Smooth muscle cell (in vitro differentiated cells): ENCODE measurements around the gene PRR16. TPM values are rescaled to one million over a fixed set of nuclear protein-coding genes. Genes with fewer than 3 reads are reported as not detected.

Source experiments
- DNase-seq: peaks from one replicate; lab custom pipeline; 2025; ENCODE audit not compliant: unreplicated experiment; lab: John Stamatoyannopoulos, UW
- H2AFZ ChIP-seq: fragments of 200-600 bp; sonication (generic); 2 replicates; pipeline ENCODE4 v1.6.0; 2016; ENCODE audit warnings: antibody characterized with exemption, low read depth, mild to moderate bottlenecking
- H3F3A ChIP-seq: fragments of 200-600 bp; sonication (generic); 2 replicates; pipeline ENCODE4 v1.6.0; 2017; ENCODE audit warnings: antibody characterized with exemption, low read depth
- H3K27ac ChIP-seq: fragments of 200-600 bp; sonication (generic); 2 replicates; pipeline ENCODE4 v1.5.1; 2016; ENCODE audit warnings: low read depth, mild to moderate bottlenecking
- H3K27me3 ChIP-seq: fragments of 200-600 bp; sonication (generic); 2 replicates; pipeline ENCODE4 v1.6.1; 2016; ENCODE audit warnings: low read depth, mild to moderate bottlenecking
- H3K36me3 ChIP-seq: fragments of 200-600 bp; sonication (generic); 2 replicates; pipeline ENCODE4 v1.5.1; 2016; ENCODE audit warnings: low read depth
- H3K4me1 ChIP-seq: fragments of 200-600 bp; sonication (generic); 2 replicates; pipeline ENCODE4 v1.5.1; 2016; ENCODE audit warnings: low read depth
- H3K4me2 ChIP-seq: fragments of 200-600 bp; sonication (generic); 2 replicates; pipeline ENCODE4 v1.6.0; 2016; ENCODE audit warnings: mild to moderate bottlenecking
- H3K4me3 ChIP-seq: fragments of 200-600 bp; sonication (generic); 2 replicates; pipeline ENCODE4 v1.5.1; 2016; ENCODE audit warnings: mild to moderate bottlenecking
- H3K79me2 ChIP-seq: fragments of 200-600 bp; sonication (generic); 2 replicates; pipeline ENCODE4 v1.6.0; 2016; ENCODE audit warnings: low read depth, mild to moderate bottlenecking
- H3K9ac ChIP-seq: fragments of 200-600 bp; sonication (generic); 2 replicates; pipeline ENCODE4 v1.6.0; 2016; ENCODE audit warnings: low read depth
- H3K9me3 ChIP-seq: fragments of 200-600 bp; sonication (generic); replicated peaks from 2 replicates; pipeline ENCODE4 v1.5.1; 2016; ENCODE audit warnings: low read depth
- H4K20me1 ChIP-seq: fragments of 200-600 bp; sonication (generic); 2 replicates; pipeline ENCODE4 v1.6.0; 2016; ENCODE audit warnings: low read depth
- CTCF ChIP-seq: fragments of 200-600 bp; sonication (generic); IDR thresholded peaks from 2 replicates; pipeline ENCODE4 v1.5.1; 2017; ENCODE audit warnings: borderline replicate concordance, mild to moderate bottlenecking, antibody characterized with exemption; ENCODE audit not compliant: insufficient read depth, poor library complexity, severe bottlenecking
- WGBS: methylation state at CpG from one replicate; pipeline ENCODE4 v1.1.7; 2016; ENCODE audit warnings: low lambda C conversion rate; 5-methylcytosine and 5-hydroxymethylcytosine counted together
- polyA plus RNA-seq: library from polyadenylated mRNA; unstranded; fragments of >200 nt; fragmentation: Nextera tagmentation; extraction: Ambion mirVana; gene quantifications from 2 replicates; pipeline ENCODE4 v1.2.1, GENCODE V29; 2016
- total RNA-seq: library from RNA; depleted of rRNA; stranded (reverse); fragments of >200 nt; gene quantifications from 2 replicates; pipeline ENCODE4 v1.2.3, GENCODE V29; 2014

The PRR16 gene
- total and polyA plus RNA-seq, 2 experiments from 2014 or later = 6.7 to 13.2 TPM

GRCh38 chr5:120576588-120576987 is 112.5 kb downstream of the PRR16 start:
- no peaks in the 10 kb centered on the region for H3F3A ChIP-seq
- peaks cover 4% of the 10 kb centered on the region for H3K79me2 ChIP-seq
- WGBS = 69% methylated on average over 1 of the region's 1 CpG
- no peak overlapping the region for H3K9ac ChIP-seq
- DNase-seq = no peak
- no peak overlapping the region for H3K27ac ChIP-seq
- no peaks in the 10 kb centered on the region for H3K9me3 ChIP-seq
- H4K20me1 ChIP-seq = no peaks in the 10 kb centered on the region
- no peaks in the 10 kb centered on the region for H3K4me1 ChIP-seq
- no peaks in the 10 kb centered on the region for H3K27me3 ChIP-seq
- H3K36me3 ChIP-seq = no peaks in the 10 kb centered on the region
- H2AFZ ChIP-seq = no peak overlapping the region
- no peak overlapping the region for H3K4me3 ChIP-seq
- H3K4me2 ChIP-seq = no peak overlapping the region
- TF ChIP-seq CTCF = no peak

- no peak overlapping the region for H3K9ac ChIP-seq
- TF ChIP-seq CTCF = no peak
- H2AFZ ChIP-seq = no peak overlapping the region
- peaks cover 4% of the 10 kb centered on the region for H4K20me1 ChIP-seq
- no peak overlapping the region for H3K27ac ChIP-seq
- no peaks in the 10 kb centered on the region for H3K9me3 ChIP-seq
- no peak overlapping the region for H3K4me3 ChIP-seq
- WGBS = 62% methylated on average over 2 of the region's 2 CpGs
- DNase-seq = no peak
- H3F3A ChIP-seq = no peaks in the 10 kb centered on the region
- H3K27me3 ChIP-seq = no peaks in the 10 kb centered on the region
- H3K36me3 ChIP-seq = no peaks in the 10 kb centered on the region
- peaks cover 13% of the 10 kb centered on the region for H3K79me2 ChIP-seq
- H3K4me2 ChIP-seq = no peak overlapping the region
- no peaks in the 10 kb centered on the region for H3K4me1 ChIP-seq
Observed at GRCh38 chr5:120582635-120583034, 118.5 kb downstream of the PRR16 start.

- Histone ChIP-seq H3F3A (no peaks in the 10 kb centered on the region), H3K4me2 (no peak overlapping the region), H3K4me3 (no peak overlapping the region), H3K9me3 (no peaks in the 10 kb centered on the region), H2AFZ (no peak overlapping the region), H4K20me1 (peaks cover 4% of the 10 kb centered on the region), H3K27me3 (no peaks in the 10 kb centered on the region), H3K79me2 (peaks cover 8% of the 10 kb centered on the region), H3K27ac (no peak overlapping the region), H3K36me3 (no peaks in the 10 kb centered on the region), H3K4me1 (no peaks in the 10 kb centered on the region), H3K9ac (no peak overlapping the region)
- no peak for DNase-seq
- no peak for TF ChIP-seq CTCF
- WGBS = 94% methylated on average over 1 of the region's 1 CpG
Observed at GRCh38 chr5:120586646-120587045, 122.5 kb downstream of the PRR16 start.

- no peaks in the 10 kb centered on the region for H3F3A ChIP-seq
- no peaks in the 10 kb centered on the region for H3K4me1 ChIP-seq
- TF ChIP-seq CTCF = no peak
- no peak overlapping the region for H3K27ac ChIP-seq
- H3K9me3 ChIP-seq = no peaks in the 10 kb centered on the region
- no peaks in the 10 kb centered on the region for H3K79me2 ChIP-seq
- H3K4me3 ChIP-seq = no peak overlapping the region
- no peaks in the 10 kb centered on the region for H4K20me1 ChIP-seq
- no peaks in the 10 kb centered on the region for H3K27me3 ChIP-seq
- no peak overlapping the region for H3K4me2 ChIP-seq
- no peak overlapping the region for H2AFZ ChIP-seq
- WGBS = 83% methylated on average over 2 of the region's 2 CpGs
- DNase-seq = no peak
- no peaks in the 10 kb centered on the region for H3K36me3 ChIP-seq
- H3K9ac ChIP-seq = no peak overlapping the region
Observed at GRCh38 chr5:120591911-120592310, 127.8 kb downstream of the PRR16 start.
